Left renal pelvis (tissue), 4 donors: ENCODE results near the gene CARD11. TPM values are rescaled to one million over a fixed set of nuclear protein-coding genes. Genes with fewer than 3 reads are reported as not detected.

Experiments used
- DNase-seq, 4 donors: peaks; one replicate each; pipeline ENCODE4 v3.0.0-alpha.2; 2013; ENCODE audit warnings: low read depth in 4 of 4, low spot score in 3 of 4
- polyA plus RNA-seq, 4 donors: library from polyadenylated mRNA; unstranded; fragments of 120-200 nt; gene quantifications; one replicate each; pipeline ENCODE4 v1.2.1, GENCODE V29; 2013; ENCODE audit not compliant: insufficient read length in 4 of 4

CARD11 gene
- polyA plus RNA-seq = 1 to 10 TPM in 3 of 4 donors, under 1 TPM in 1; 0.96 to 2.6 (median 1.6) TPM

DNA sequence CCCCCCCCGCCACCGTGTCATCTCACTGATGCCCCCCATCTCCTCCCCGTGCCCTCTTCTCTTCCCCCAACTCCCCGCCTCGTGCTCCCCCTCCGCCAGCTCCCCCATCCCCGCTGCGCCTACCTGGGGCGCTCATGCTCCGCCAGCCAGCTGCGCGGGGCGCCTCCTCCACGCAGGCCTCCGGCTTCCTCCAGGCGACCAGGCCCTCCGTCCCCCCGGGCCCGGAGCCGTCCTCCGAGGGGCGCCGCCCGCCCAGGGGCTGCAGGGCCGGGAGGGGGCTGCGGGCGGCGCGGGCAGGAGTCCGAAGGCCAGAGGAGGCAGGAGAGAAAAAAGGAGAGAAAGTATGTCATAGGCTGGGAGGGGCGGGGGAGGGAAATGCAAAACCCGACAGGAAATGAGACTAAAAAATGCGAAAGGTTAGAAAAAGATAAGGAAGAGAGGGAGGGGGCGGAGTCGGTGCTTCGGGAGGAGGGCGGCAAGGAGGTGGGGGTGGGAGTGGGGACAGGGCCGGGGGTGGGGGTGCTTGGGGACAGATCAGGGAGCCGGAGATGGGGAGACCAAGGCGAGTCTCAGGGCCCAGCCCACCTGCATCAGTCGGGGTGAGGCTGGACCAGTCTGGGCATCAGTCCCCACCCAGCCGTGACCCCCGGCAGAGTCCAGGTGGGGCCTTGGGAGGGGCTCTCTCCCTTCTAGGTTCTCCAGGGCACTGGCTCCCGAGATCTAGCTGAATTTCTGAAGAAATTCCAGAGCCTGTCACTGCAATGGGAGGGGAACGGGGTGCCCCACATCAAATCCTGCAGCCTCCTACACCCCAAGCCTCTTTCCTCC lies at the start of gene CARD11:
TSS of gene CARD11 (minus strand) at position 324 of the 828 bp plus-strand sequence. CDS start 85,361 bp downstream, outside the sequence.
- no peak for DNase-seq

- no peak for DNase-seq
Measured at GRCh38 chr7:3092468-3092867, 48.8 kb upstream of the CARD11 start.

DNA sequence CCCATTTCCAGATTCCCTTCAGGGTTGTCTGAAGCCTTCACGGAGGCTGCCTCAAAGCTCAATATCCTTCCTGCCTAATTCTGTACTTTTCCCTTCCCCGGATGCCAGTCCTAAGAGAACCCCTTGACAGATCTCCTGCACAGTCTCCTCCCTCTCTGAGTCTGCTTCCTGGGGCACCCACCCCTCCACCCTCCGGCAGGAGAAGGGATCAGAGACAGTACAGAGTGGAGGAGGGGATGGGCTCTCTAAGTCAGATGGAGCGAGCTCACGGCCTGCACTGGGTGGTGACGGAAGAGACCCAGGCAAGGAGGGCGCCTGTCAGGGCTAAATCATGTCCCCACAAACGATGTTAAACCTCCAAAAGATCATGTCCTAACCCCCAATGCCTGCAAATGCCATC lies 48.0 kb upstream of the CARD11 start:
- DNase-seq = no peak

DNA sequence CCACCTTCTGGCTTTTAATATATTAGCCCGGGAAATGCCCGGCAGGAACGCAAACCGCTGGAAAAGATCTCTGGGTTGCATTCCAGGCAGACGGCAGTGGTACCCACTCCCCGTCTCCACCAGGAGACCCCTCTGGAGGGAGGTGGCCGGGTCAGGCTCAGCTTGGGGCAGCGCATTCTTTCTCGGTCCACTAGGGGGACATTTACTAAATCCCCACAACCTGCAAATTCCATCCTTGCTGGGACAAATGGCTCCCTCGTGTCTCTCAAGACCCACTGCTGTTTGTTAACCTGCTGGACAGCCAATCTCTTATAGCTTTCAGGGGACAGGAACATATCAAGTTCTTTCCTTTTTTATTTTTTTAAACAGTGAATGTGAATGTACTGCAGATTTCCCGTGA lies 45.8 kb upstream of the CARD11 start:
- DNase-seq = no peak

GRCh38 chr7:3087243-3087755 lies 43.6 kb upstream of the CARD11 start:
- no peak for DNase-seq

- DNase-seq = no peak
Measured at GRCh38 chr7:3083350-3083749, 39.7 kb upstream of the CARD11 start.

DNA sequence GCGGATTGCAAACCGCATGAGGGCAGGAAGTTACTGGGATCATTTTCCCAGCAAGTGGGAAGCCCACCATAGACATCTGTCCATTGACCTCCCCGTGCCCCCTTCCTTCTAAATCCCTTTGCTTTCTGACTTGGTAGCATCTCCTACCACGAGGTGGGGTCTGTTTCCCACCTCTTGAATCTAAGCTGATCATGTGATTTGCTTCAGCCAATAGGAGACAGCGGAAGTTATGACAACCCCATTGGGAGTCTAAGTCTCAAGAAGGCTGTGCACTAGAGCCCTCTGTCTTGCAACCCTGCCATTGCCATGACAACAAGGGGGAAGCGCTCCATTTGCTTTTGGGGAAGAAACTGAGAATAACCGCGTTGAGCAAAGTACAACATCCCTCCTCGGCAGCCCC lies 39.2 kb upstream of the CARD11 start:
- no peak for DNase-seq

DNA sequence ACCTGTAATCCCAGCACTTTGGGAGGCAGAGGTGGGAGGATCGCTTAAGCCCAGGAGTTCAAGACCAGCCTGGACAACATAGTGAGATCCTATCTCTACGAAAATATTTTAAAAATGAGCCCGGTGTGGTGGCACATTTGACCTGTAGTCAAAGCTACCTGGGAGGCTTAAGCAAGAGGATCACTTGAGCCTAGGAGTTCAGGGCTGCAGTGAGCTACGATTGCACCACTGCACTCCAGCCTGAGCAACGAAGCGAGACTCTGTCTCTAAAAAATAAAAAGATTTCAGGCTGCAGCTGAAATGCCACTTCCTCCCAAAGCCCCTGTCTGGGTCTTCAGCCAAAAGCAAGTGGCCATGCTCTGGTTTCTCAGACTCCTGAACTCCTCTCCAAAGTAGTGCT lies 38.7 kb upstream of the CARD11 start:
- DNase-seq = no peak

GRCh38 chr7:3080106-3080505 lies 36.4 kb upstream of the CARD11 start:
- no peak for DNase-seq

DNA sequence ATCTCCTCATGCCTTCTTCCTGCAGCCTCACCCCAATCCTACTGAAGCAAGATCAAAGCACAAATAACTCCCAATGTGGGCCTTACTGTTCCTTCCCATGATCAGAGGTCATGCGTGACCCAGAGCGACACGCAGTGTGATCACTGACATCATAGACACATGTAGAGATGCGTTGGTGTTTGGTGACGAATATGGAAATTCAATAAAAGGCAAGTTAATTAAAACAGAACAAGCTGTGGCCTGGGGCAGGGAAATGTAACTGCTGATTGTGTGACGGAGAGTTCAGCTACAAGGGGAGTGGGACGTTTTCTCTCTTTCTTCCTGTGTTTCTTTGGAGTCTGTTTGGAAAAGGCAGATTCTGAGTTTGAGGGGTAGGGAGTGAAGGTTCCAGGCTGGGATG lies 34.8 kb upstream of the CARD11 start:
- DNase-seq = no peak

GRCh38 chr7:3076700-3077099 lies 33.0 kb upstream of the CARD11 start:
- DNase-seq = no peak

DNA sequence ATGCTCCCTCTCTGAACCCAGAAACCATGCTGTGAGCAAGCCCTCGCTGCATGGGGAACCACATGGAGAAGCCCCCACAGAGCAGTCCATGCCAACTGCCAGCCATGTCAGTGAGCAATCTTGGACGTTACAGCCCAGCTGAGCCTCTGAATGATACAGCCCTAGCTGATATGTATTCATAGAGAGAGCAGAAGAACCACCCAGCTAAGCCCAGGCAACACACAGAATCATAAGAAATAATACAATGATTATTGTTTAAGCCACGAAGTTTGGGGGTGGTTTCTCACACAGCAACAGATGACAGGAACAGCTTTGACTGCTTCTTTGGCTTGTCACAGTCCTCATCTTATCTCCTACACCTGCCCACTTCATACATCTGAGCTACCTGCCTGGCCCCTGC lies 32.5 kb upstream of the CARD11 start:
- DNase-seq = no peak

GRCh38 chr7:3075441-3075840 lies 31.8 kb upstream of the CARD11 start:
- no peak for DNase-seq

DNA sequence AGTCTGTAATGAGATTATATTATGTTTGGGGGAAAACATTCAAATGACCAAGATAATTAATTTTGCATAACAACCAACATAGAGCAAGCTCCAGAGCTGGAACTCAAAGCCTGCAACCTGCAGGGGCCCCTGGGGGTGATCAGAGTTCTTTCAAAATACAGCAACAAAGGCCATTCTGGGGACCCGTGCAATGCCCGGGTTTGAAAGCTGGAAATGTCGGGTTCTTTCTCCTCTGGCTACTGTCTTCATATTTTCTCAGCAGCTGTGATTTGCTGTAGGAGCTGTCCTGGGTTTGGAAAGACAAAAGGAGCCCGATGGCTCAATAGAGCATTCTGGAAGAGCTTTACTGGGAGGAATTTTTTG lies 30.8 kb upstream of the CARD11 start:
- DNase-seq = no peak

DNA sequence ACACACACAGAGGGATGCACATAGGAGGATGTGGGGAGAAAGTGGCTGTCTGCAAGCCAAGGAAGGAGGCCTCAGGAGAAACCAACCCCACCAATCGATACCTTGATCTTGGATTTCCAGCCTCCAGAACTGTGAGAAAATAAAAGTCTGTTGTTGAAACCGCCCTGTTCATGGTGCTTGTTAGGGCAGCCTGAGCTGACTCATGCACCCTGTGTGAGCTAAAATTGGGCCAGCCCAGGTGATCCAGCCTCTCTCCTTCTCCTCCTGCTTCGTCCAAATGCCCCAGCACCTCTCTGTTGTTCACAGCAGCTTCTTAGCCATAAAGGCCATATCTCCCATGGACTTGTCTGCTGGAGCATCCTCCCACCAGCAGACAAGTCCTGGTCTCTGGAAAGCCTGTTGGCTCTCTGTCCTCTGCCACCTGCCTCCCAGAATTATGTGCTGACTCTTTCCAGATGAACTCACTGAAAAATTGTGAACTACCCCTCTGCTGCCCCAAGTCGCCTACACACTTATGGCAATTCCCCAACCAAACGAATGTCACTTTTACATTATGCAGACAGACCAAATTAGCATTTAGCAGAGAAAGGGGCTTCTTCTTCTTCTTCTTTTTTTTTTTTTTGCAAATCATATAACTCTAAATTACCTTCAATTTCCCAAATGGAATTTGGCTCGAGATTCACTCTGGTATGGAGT lies 30.2 kb upstream of the CARD11 start:
- DNase-seq = no peak

DNA sequence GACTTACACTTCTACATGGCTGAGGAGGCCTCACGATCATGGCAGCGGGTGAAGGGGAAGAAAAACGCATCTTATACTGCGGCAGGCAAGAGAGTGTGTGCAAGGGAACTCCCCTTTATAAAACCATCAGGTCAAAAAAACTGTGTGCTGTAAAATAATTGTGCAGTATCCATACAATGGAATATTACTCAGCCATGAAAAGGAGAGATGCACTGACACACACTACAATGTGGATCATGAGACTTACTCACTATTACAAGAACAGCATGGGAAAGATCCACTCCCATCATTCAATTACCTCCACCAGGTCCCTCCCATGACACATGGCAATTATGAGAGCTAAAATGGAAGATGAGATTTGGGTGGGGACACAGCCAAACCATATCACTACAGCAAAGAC lies 27.2 kb upstream of the CARD11 start:
- no peak for DNase-seq

DNA sequence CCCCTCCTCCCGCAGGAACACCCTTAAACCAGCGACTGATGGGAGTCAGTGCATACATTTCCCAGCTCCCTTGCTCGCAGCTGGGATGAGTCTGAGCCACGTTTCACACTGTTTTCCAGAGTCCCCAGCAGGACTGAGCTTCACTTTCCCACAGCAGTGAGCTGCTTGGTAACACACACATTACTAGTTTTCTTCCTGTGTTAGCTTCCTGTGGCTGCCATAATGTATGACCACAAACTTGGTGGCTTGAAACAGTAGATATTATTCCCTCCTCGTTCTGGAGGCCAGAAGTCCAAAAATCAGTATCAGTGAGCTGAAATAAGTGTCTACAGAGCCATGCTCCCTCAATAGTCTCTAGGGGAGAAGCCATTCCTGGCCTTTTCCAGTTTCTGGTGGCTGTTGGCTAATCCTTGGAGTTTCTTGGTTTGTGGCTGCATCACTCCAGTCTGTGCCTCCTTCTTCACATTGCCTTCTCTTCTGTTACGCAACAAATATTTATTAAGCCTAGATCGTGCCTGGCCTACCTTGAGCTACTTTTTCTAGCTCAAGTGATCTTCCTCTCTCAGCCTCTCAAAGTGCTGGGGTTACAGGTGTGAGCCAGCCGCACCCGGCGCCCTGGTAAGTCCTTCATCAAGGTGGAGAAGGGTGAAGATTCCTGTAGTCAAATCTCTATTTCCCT lies 26.2 kb upstream of the CARD11 start:
- DNase-seq = no peak

DNA sequence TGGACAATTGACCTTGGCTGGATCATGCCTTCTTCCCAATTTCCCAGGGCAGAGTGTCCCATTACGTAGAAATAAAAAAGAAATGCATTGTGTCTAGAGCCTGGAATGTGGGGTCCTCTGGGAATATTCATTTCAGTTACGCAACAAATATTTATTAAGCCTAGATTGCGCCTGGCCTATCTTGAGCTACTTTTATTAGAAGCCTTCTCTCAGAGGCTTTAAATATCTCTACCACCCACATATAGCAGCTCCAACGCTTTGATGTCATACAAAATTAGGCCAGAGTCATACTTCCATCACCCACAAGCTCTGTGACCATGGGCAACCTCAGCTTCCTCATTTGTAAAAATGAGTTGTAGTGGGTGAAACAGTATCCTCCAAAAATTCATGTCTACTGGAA lies 24.9 kb upstream of the CARD11 start:
- no peak for DNase-seq

DNA sequence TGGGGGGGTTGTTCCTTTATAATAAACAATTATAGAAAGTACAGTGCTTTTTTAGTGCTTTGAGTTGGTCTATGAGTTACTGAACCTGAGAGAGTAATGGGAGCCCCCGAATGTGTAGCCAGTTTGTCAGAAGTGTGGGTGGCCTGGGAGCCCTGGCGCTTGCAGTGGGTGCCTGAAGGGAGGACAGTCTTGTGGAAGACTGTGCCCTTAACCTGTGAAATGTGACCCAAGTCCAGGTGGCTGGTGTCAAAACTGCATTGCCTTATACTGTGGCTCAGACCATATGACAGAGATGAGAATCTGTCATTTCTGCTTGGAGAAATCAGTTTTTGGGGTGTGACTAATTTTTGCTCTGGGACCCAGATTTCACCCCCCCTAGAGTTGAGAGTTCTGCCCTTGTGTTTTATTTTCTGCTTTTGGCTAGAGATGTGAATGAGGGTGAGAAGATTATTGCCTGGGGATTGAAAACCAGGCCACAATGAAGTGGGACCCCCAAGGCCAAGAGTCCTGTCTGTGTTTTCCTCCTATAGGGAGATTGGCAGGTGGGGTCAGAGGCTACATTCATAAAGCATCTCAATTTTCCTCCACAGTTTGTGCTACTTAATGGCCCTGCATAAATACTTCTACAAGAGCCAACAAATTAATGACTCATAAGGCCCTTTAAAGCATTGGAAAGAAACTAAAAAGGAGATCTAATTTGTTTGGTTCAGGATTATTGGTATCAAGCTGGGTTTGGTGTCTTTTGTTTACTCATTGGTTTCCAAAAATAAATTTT lies 24.1 kb upstream of the CARD11 start:
- DNase-seq = no peak

- no peak for DNase-seq
Measured at GRCh38 chr7:3067193-3067592, 23.5 kb upstream of the CARD11 start.

DNA sequence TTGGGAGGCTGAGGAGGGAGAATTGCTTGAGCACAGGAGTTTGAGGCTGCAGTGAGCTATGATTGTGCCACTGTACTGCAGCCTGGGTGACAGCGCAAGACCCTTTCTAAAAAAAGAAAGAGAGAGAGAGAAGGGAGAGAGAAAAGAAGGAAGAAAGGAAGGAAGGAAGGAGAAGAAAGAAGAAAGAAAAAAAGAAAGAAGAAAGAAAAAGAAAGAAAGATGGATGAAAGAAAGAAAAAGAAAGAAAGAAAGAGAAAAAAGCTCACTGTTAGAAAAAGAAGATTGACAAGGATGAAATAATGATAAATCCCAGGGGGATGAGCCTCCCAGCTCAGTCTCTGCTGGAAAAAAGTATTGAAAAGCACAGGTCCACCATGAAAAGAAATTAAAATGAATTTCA lies 22.8 kb upstream of the CARD11 start:
- DNase-seq = no peak
